Glomerular visceral epithelial cell (primary cell): ENCODE data around the gene SFRP5.

Experiments used
- DNase-seq: peaks from one replicate; pipeline ENCODE4 v3.0.0-alpha.2; 2016; ENCODE audit errors: extremely low spot score

Gene SFRP5, protein sequence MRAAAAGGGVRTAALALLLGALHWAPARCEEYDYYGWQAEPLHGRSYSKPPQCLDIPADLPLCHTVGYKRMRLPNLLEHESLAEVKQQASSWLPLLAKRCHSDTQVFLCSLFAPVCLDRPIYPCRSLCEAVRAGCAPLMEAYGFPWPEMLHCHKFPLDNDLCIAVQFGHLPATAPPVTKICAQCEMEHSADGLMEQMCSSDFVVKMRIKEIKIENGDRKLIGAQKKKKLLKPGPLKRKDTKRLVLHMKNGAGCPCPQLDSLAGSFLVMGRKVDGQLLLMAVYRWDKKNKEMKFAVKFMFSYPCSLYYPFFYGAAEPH

DNA sequence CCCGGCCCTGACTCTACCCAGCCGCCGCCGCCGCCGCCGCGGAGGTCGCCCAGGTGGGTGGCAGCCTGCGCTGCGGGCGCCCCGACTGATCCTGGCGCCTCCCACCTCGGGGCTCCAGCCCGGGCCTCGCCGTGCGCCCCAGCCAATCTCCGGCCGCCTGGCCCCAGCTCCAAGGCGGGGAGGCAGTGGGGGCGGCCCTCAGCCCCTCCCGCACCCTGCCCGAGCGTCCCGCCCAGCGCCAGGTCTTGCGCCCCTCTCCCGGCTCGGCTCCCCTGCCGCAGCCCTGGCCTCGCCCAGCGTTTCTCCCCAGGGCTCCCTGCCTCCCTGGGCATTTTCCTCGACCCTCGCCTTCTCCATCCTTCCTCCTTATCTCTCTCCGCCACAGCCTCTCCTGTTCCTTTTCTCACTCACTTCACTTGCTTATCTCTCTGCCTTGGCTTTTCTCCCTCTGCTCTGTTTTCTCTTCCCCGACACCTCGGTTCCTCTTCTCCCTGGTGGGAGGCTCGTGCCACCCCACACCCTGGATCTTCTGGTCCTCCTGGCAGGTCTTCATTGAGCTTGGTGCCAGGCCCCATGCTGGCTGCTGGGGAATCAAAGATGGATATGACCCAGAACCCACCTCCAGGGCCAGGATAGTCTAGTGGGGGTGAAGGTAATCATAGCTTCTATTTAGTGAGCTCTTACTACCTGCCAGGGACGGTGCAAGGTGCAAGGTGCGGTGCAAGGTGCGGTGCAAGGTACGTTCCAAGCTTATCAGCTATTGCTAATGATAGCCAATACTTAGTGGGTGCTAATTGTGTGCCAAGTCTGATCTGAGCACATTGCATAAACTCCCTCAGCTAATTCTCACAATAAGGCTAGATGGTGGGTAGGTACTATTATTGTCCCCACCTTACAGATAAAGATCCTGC lies at the start of gene SFRP5:
SFRP5 (minus strand) TSS at position 87 of the 911 bp plus-strand sequence. CDS start 166 bp downstream, outside the sequence.
- no peak for DNase-seq

GRCh38 chr10:97820096-97820704 lies 48.4 kb upstream of the SFRP5 start:
- no peak for DNase-seq

DNA sequence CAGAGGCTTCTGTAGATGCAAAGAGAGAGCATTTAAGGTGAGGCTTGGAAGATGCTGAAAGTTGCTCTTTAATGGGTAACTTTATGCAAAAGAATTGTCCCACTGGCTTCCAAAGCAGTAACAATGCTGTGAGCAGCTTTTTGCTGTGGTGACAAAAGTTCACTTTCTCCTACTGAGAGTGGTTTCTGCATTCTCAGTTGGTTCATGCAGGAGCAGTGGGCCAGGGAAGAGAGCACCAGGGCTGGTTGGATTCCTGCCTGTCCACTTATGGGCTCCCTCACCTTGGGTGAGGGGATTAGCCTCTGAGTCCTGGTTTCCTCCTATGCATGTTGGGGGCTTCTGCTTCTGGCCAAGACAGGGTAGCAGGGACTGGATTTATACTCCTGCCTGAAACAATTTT lies 46.8 kb upstream of the SFRP5 start:
- DNase-seq, result no peak

- no peak for DNase-seq
These were observed 44.8 kb upstream of the SFRP5 start for GRCh38 chr10:97816609-97817008.

- no peak for DNase-seq
These were observed 43.2 kb upstream of the SFRP5 start for GRCh38 chr10:97814996-97815395.

DNA sequence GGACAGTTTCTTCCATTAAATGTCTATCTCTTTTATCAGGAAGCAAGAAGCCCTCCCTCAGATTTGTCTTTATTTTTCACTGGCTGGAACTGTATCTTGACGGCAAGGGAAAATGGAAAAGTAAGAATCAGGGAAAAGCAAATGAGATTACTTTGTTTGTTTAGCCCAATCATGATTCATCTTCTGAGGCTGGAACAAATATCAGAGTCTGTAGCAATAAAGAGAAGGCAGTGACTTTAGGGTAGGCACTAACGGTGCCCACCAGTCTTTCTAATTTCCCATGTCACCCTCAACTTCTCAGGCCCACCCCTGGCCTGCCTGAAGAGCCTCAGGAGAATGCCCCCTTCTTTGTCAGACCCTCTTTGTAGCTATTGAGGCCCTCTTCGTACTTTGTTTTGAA lies 41.5 kb upstream of the SFRP5 start:
- DNase-seq, result no peak

GRCh38 chr10:97812696-97813095 lies 40.9 kb upstream of the SFRP5 start:
- no peak for DNase-seq

- DNase-seq, result no peak
These were observed 40.2 kb upstream of the SFRP5 start for GRCh38 chr10:97811958-97812357.

GRCh38 chr10:97810446-97810845 lies 38.6 kb upstream of the SFRP5 start:
- DNase-seq, result peak; percentile 71

- no peak for DNase-seq
These were observed 34.1 kb upstream of the SFRP5 start for GRCh38 chr10:97805949-97806348.

- no peak for DNase-seq
These were observed 33.5 kb upstream of the SFRP5 start for GRCh38 chr10:97805096-97805884.

GRCh38 chr10:97801422-97801821 lies 29.6 kb upstream of the SFRP5 start:
- DNase-seq, result no peak

GRCh38 chr10:97800474-97800873 lies 28.7 kb upstream of the SFRP5 start:
- no peak for DNase-seq

GRCh38 chr10:97798958-97799610 lies 27.3 kb upstream of the SFRP5 start:
- DNase-seq, result no peak

DNA sequence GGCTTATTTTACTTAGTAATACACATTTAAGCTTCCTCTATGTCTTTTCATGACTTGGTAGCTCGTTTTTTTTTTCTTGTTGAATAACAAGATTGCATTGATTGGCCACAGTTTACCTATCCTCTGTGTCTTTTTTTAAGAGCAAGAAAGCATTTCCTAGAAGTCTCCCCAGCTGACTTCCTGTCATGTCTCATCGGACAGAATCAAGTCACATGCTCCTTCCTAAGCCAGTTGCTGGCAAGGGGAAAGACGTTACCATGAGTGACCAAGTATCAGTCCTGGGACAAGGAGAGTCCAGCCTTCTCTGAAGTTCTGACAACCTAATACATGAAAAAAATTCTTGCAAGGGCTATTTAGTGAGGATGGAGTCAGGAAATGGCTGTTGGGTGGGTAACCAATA lies 24.9 kb upstream of the SFRP5 start:
- no peak for DNase-seq

GRCh38 chr10:97795886-97796285 lies 24.1 kb upstream of the SFRP5 start:
- DNase-seq, result no peak

- peak; percentile 65 for DNase-seq
These were observed 20.3 kb upstream of the SFRP5 start for GRCh38 chr10:97791824-97792721.

GRCh38 chr10:97789770-97790397 lies 18.1 kb upstream of the SFRP5 start:
- DNase-seq, result no peak

DNA sequence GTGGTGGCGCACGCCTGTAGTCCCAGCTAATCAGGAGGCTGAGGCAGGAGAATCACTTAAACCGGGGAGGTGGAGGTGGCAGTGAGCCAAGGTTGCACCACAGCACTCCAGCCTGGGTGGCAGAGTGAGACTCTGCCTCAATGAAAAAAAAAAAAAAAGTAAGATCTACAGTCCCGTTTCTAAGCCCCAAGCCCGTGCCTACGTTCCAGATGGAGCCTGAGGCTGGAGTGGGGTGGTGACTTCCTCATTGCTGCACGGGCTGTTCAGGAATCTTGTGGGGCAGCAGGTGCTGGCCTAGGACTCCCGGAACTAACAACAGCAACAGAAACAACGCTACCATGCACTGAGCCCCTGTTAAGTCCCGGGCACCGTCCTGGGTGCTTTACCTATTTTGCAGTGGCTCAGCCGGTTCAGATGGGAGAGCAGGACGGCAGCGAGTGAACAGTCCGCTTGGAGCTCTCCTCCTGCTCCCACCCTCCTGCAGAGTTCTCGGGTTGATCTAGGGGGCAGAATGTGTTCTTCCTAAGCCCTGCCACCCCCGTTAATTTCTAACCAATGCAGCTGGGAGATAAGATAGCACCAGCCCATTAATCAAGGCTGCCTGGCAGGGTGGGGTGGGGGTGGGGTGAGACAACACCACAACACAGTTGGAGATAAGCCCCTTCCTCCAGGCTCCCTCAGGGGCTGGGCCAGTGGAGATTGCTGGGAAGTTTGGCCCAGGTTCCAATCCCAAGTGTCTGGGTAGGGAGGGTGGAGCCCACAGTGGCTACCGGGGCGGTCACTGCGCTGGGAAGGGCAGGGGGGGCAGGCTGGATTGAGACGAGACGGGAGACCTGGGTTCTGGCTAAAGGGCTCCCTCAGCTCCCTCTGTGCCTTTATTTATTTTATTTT lies 17.0 kb upstream of the SFRP5 start:
- DNase-seq, result no peak
